Urinary bladder (tissue), 4 donors: ENCODE measurements around the gene SDC3. TPM values are rescaled to one million over a fixed set of nuclear protein-coding genes. Genes with fewer than 3 reads are reported as not detected.

Source experiments
- DNase-seq: peaks from one replicate; pipeline ENCODE4 v3.0.0-alpha.2; 2015; ENCODE audit errors: extremely low spot score
- H3K27ac ChIP-seq: one replicate; pipeline ENCODE4 v1.5.1; 2013; ENCODE audit warnings: low read depth, mild to moderate bottlenecking, moderate library complexity
- H3K36me3 ChIP-seq: one replicate; pipeline ENCODE4 v1.6.1; 2013; ENCODE audit warnings: mild to moderate bottlenecking, moderate library complexity; ENCODE audit not compliant: insufficient read depth
- H3K4me1 ChIP-seq: one replicate; pipeline ENCODE4 v1.6.1; 2013; ENCODE audit warnings: mild to moderate bottlenecking, moderate library complexity; ENCODE audit not compliant: insufficient read depth
- H3K4me3 ChIP-seq: one replicate; pipeline ENCODE4 v1.5.1; 2013; ENCODE audit warnings: low read depth, low read length
- WGBS: extraction: QIAGEN DNeasy Blood & Tissue Kit; methylation state at CpG from one replicate; pipeline ENCODE4 v1.1.7; 2013; 5-methylcytosine and 5-hydroxymethylcytosine counted together
- polyA plus RNA-seq: library from polyadenylated mRNA; stranded (reverse); fragments of 200-250 nt; gene quantifications from one replicate; pipeline ENCODE4 v1.2.3, GENCODE V29; 2013
- total RNA-seq: library from RNA; depleted of rRNA; stranded (reverse); fragments of >200 nt; gene quantifications from one replicate; pipeline ENCODE4 v1.2.3, GENCODE V29; 2014
- donor health status: healthy with polysubstance abuse.
- donor health status: healthy.

SDC3 gene
- total and polyA plus RNA-seq, 2 donors, result 32.4 to 107 TPM

DNA sequence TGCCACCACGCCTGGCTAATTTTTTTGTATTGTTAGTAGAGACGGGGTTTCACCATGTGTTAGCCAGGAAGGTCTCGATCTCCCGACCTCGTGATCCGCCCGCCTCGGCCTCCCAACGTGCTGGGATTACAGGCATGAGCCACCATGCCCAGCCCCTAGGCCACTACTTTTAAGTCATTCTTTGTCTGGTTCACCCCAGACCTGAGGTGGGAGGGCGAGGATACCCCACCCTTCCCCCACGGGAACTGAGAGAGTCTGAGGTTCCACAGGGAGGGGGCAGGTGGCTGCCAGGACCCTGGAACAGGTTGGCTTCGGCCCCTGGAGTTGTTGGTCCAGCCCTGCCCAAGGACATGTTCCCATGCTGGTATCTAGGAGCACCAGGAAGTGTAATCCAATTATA is 7.7 kb upstream of the SDC3 start:
- Histone ChIP-seq H3K36me3 (no peaks in the 10 kb centered on the region), H3K4me1 (no peaks in the 10 kb centered on the region), H3K27ac (no peak overlapping the region), H3K4me3 (no peak overlapping the region)
- 89% methylated on average over 12 of the region's 12 CpGs for WGBS
- DNase-seq, result no peak

DNA sequence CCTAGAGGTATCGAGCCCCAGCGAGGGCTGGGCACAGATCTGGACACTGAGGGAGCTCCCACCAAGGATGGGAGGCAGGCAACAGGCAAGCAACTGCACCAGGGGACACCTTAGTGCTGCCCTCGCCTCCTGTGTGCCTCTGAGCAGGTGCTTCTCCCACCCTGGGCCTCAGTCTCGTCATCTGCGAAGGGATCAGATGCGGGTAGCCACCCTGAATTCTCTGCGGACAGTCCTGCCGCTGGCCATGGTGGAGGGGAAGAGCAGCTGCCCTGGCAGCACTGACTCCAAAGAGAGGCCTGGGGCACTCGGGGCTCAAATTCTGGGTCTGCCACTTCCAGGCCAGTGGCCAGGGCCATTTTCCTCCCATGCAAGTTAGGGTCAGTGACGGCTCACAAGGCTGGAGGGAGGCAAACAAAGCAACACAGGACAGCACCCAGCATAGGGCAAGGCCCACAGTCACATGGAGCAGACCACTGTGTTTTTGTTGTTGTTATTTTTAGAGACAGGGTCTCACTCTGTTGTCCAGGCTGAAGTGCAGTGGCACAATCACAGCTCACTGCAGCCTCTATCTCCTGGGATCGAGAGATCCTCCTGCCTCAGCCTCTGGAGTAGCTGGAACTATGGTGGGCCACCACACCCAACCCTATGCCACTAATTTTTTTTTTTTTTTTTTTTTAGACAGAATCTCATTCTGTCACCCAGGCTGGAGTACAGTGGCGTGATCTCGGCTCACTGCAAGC is 7.1 kb upstream of the SDC3 start:
- WGBS, result 95% methylated on average over 13 of the region's 13 CpGs
- no peaks in the 10 kb centered on the region for H3K36me3 ChIP-seq
- H3K4me1 ChIP-seq, result no peaks in the 10 kb centered on the region
- DNase-seq, result no peak
- H3K4me3 ChIP-seq, result no peak overlapping the region
- H3K27ac ChIP-seq, result no peak overlapping the region

DNA sequence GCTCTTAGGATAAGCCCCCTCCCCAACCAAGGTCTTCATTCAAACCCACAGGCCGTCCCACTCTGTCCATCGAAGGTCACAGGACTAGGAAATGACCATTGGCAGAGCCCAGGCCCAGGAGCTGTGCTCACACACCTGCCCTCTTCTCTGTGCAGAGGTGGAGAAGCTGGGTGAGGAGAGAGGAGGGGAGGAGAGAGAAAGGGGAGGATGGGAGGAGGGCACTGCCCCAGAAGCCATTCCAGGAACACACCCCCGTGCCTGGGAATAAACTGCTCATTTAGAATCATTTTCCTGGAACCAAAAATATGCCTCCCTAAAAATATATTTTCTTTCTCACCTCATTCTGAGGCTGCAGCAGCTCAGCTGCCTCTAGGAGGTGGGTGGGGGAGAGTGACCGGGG is 6.4 kb upstream of the SDC3 start:
- Histone ChIP-seq H3K27ac (no peak overlapping the region), H3K4me3 (no peak overlapping the region), H3K4me1 (no peaks in the 10 kb centered on the region), H3K36me3 (no peaks in the 10 kb centered on the region)
- WGBS, result 83% methylated on average over 4 of the region's 4 CpGs
- DNase-seq, result no peak

GRCh38 chr1:30914587-30914922 is 6.0 kb upstream of the SDC3 start:
- Histone ChIP-seq H3K36me3 (no peaks in the 10 kb centered on the region), H3K4me1 (no peaks in the 10 kb centered on the region), H3K4me3 (no peak overlapping the region), H3K27ac (no peak overlapping the region)
- DNase-seq, result no peak
- WGBS, result 88% methylated on average over 3 of the region's 3 CpGs

DNA sequence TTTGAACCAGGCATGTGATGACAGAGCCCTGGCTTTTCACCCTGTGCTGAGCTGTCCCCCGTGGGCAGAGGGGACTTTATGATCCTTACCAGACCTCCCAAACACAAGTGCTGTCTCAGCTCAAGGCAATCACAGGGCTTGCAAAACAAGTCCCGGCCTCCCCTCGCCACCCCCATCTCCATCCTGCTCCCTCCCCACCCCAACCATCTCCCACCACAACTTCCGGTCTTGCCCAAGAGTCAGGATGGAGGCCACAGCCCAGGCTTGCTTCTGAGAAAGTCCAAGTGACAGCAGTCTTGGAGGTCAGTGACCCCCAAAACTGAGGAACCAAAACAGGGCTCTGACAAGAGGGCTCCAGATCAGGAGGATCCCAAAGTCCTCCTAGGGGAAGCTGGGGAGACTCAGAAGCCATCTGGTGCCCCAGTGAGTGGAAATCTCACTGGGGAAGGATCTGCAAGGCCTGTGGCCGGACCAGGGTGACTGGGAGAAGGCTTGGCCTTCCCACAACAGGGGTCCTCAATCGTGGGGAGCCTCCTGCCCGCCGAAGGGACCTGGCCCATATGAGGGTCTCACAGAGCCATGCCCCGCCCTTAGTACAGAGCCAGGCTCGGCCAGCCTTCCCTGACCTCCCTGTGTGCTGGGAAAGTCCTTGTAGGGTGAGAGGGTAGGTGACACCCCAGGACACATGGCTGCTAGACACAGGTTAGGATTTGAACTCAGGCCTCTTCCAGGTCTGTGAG is 4.5 kb upstream of the SDC3 start:
- no peaks in the 10 kb centered on the region for H3K36me3 ChIP-seq
- WGBS, result 85% methylated on average over 10 of the region's 10 CpGs
- H3K27ac ChIP-seq, result no peak overlapping the region
- no peak for DNase-seq
- no peak overlapping the region for H3K4me3 ChIP-seq
- H3K4me1 ChIP-seq, result no peaks in the 10 kb centered on the region

GRCh38 chr1:30912224-30912623 is 3.7 kb upstream of the SDC3 start:
- DNase-seq, result no peak
- no peak overlapping the region for H3K27ac ChIP-seq
- WGBS, result 88% methylated on average over 6 of the region's 6 CpGs

DNA sequence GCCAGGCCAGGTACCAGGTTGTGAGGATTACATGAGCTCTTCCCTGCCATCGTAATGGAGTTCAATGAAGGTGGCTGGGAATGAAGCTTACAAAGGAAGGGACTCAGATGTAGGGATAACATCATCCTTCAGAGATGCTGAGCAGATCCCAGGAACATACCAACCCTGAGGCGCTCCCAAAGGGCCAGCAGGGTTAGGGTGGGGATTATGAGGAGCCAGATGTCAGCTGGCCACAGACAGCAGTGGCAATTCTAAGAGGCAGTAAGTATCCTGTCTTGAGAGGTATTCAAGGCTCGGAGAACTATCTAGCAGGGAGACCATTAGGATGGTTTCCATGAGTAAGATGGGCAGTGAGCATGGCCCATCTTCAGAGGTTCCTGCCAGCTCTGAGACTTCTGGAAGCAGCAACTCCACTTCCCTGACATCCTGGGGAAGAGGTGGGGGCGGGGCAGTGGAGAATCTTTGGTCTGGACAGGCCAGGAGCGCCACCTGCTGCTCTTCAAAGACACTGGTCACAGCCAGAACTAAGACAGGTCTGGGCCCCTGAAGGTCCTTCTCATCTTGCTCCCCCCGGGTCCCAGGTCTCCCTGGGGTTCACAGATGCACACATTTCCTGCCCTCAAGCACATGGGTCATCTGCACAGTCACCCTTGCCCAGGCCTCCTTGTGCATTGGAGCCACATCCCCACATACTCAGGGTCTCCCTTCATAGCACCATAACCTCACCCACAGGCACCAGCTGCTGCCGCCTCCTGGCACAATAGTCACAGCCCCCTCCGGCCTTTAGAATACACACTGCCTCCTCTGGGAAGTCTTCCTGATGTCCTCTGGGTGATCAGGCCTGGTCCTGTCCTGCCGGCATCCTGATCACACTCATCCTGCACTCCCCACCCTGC is 2.7 kb upstream of the SDC3 start:
- H3K36me3 ChIP-seq, result no peaks in the 10 kb centered on the region
- peaks cover 1% of the 10 kb centered on the region for H3K4me1 ChIP-seq
- peak; percentile 60 for DNase-seq
- H3K4me3 ChIP-seq, result no peak overlapping the region
- WGBS, result 35% methylated on average over 9 of the region's 9 CpGs
- no peak overlapping the region for H3K27ac ChIP-seq

More at GRCh38 chr1:30912224-30912623, 3.7 kb upstream of the SDC3 start:
- H3K36me3 ChIP-seq, result no peaks in the 10 kb centered on the region
- H3K4me1 ChIP-seq, result no peaks in the 10 kb centered on the region
- no peak overlapping the region for H3K4me3 ChIP-seq

DNA sequence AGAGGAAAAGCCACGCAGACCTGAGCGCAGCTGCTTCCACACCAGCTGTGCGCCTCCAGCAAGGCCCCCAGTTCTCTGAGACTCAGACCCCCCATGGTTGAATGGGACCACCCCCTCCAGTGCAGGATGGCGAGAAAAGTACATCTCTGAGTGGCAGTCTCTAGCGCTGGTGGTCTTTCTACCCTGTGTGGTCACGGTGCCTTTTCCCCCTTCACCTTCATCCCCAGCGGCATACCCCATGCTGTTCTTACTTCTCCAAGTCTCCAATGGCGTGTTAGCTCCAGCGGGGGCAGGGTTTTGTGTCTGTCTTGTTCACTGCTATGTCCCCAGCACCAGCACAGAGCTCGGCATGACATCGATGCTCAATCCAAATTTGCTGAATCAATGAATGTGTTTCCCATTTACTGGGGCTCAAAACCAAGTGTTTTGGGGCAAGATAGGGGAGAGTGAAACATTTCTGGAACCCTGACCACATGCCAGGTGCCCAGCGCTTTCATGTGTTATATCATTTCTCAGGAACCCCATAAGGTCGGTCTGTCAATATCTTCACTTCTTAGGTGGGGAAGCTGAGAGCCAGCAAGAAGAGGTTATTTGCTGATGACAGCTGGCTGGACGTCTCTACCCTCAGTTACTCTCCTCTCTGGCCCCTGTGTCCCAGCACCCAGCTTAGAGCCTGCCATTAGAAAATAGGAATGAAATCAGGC is 959 bp upstream of the SDC3 start:
- WGBS, result 83% methylated on average over 14 of the region's 14 CpGs
- no peak overlapping the region for H3K27ac ChIP-seq
- no peaks in the 10 kb centered on the region for H3K36me3 ChIP-seq
- no peak for DNase-seq
- H3K4me1 ChIP-seq, result peaks cover 1% of the 10 kb centered on the region
- no peak overlapping the region for H3K4me3 ChIP-seq

DNA sequence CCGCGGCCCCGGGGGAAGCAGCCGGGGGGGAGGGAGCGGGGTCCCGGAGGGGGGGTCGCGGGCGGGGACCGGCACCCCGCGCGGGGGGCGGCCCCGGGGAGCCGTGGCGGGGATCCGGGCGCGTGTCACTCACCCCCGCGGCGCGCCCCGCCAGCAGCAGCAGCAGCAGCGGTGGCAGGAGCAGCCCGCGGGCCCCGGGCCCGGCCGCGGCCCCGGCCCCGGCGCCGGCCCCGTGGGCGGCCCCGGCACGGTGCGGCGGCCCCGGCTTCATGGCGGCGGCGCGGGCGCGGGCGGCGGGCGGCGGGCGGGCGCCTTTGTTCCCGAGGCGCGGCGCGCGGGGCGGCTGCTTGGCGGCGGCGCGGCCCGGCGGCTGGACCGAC is 252 bp downstream of the SDC3 start:
- 0% methylated on average over 56 of the region's 69 CpGs for WGBS
- H3K4me1 ChIP-seq, result peaks cover 1% of the 10 kb centered on the region
- H3K4me3 ChIP-seq, result peak overlapping the region; percentile 73

GRCh38 chr1:30907481-30908315 is 860 bp downstream of the SDC3 start:
- no peaks in the 10 kb centered on the region for H3K36me3 ChIP-seq
- no peak for DNase-seq
- H3K4me1 ChIP-seq, result peaks cover 1% of the 10 kb centered on the region
- WGBS, result 9% methylated on average over 46 of the region's 47 CpGs
- H3K27ac ChIP-seq, result no peak overlapping the region
- H3K4me3 ChIP-seq, result peak overlapping the region; percentile 73

More for the DNA sequence above, 252 bp downstream of the SDC3 start:
- H3K27ac ChIP-seq, result no peak overlapping the region
- no peak for DNase-seq
- H3K36me3 ChIP-seq, result no peaks in the 10 kb centered on the region

GRCh38 chr1:30906631-30907441 is 1.7 kb downstream of the SDC3 start:
- Histone ChIP-seq H3K4me3 (no peak overlapping the region), H3K36me3 (no peaks in the 10 kb centered on the region), H3K4me1 (peaks cover 1% of the 10 kb centered on the region), H3K27ac (no peak overlapping the region)
- WGBS, result 73% methylated on average over 9 of the region's 9 CpGs
- no peak for DNase-seq
